Prostate gland (tissue), 2 donors: Measurements from ENCODE around the gene SH3BGRL3. TPM values are rescaled to one million over a fixed set of nuclear protein-coding genes. Genes with fewer than 3 reads are reported as not detected.

ENCODE experiments used
- DNase-seq: peaks from one replicate; pipeline ENCODE4 v3.0.0-alpha.2; 2019; ENCODE audit warnings: low spot score
- H3K27ac ChIP-seq, 2 donors: fragments of 200-600 bp; sonication (generic); 2 replicates each; pipeline ENCODE4 v1.5.1; 2017 to 2019
- H3K27me3 ChIP-seq: fragments of 200-600 bp; sonication (generic); replicated peaks from 2 replicates; pipeline ENCODE4 v1.5.1; 2019; ENCODE audit not compliant: insufficient read depth
- H3K36me3 ChIP-seq, 2 donors: fragments of 200-600 bp; sonication (generic); 1 replicate in 1 of 2; 2 replicates in 1 of 2; pipeline versions ENCODE4 v1.5.1 to v1.8.1; 2017 to 2019
- H3K4me1 ChIP-seq: fragments of 200-600 bp; sonication (generic); replicated peaks from 2 replicates; pipeline ENCODE4 v1.5.1; 2019
- H3K4me3 ChIP-seq, 2 donors: fragments of 200-600 bp; sonication (generic); 2 replicates each; pipeline ENCODE4 v1.5.1; 2017 to 2019
- H3K9me3 ChIP-seq: fragments of 200-600 bp; sonication (generic); 2 replicates; pipeline ENCODE4 v1.5.1; 2017
- POLR2A ChIP-seq: fragments of 450-650 bp; IDR thresholded peaks from one replicate; pipeline ENCODE4 v1.6.1; 2016; ENCODE audit warnings: antibody characterized with exemption, mild to moderate bottlenecking
- POLR2AphosphoS5 ChIP-seq: sonication (generic); formaldehyde crosslinking; IDR thresholded peaks from one replicate; pipeline ENCODE4 v1.6.1; 2017; ENCODE audit warnings: antibody characterized with exemption
- WGBS: methylation state at CpG from one replicate; pipeline ENCODE4 v1.1.5; 2018; 5-methylcytosine and 5-hydroxymethylcytosine counted together
- intact Hi-C: fragments of 100-400 bp; cut with DNase I; formaldehyde crosslinking; loops from one replicate; pipeline ENCODE4 v1.14.2; 2022
- total RNA-seq, 2 donors: library from RNA; depleted of rRNA; stranded (reverse); fragments of >200 nt; gene quantifications; one replicate each; pipeline ENCODE4 v1.1.0, GENCODE V29; 2016
- TF ChIP-seq, protein P1 (sequence below), 4 experiments: fragments of 200-600 bp in 2 of 4; fragments of 450-650 bp in 2 of 4; sonication (generic) in 2 of 4; IDR thresholded peaks; 1 replicate in 3 of 4; 2 replicates in 1 of 4; pipeline ENCODE4 v1.5.1; 2016 to 2019; ENCODE audit warnings: antibody characterized with exemption in 4 of 4, mild to moderate bottlenecking in 2 of 4, moderate library complexity in 2 of 4

SH3BGRL3 gene
- total RNA-seq, 2 donors from 2014 or later: 37.4 to 55.3 TPM

GRCh38 chr1:26280333-26281042, 602 bp downstream of the SH3BGRL3 start:
- Histone ChIP-seq H3K4me1 (peaks cover 23% of the 10 kb centered on the region), H3K27ac (peak overlapping the region; percentile 87 to 92), H3K4me3 (peak overlapping the region; percentile 77 to 91), H3K27me3 (no peaks in the 10 kb centered on the region), H3K9me3 (no peaks in the 10 kb centered on the region), H3K36me3 (no peaks in the 10 kb centered on the region)
- WGBS: 35% methylated on average over 19 of the region's 20 CpGs
- TF ChIP-seq POLR2AphosphoS5 (no peak), POLR2A (no peak)
- TF ChIP-seq, protein P1, sequence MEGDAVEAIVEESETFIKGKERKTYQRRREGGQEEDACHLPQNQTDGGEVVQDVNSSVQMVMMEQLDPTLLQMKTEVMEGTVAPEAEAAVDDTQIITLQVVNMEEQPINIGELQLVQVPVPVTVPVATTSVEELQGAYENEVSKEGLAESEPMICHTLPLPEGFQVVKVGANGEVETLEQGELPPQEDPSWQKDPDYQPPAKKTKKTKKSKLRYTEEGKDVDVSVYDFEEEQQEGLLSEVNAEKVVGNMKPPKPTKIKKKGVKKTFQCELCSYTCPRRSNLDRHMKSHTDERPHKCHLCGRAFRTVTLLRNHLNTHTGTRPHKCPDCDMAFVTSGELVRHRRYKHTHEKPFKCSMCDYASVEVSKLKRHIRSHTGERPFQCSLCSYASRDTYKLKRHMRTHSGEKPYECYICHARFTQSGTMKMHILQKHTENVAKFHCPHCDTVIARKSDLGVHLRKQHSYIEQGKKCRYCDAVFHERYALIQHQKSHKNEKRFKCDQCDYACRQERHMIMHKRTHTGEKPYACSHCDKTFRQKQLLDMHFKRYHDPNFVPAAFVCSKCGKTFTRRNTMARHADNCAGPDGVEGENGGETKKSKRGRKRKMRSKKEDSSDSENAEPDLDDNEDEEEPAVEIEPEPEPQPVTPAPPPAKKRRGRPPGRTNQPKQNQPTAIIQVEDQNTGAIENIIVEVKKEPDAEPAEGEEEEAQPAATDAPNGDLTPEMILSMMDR (IDR thresholded peaks at IDR 0.05): no peak
- intact Hi-C loops: no loop called here
- DNase-seq: peak; percentile 24

DNA sequence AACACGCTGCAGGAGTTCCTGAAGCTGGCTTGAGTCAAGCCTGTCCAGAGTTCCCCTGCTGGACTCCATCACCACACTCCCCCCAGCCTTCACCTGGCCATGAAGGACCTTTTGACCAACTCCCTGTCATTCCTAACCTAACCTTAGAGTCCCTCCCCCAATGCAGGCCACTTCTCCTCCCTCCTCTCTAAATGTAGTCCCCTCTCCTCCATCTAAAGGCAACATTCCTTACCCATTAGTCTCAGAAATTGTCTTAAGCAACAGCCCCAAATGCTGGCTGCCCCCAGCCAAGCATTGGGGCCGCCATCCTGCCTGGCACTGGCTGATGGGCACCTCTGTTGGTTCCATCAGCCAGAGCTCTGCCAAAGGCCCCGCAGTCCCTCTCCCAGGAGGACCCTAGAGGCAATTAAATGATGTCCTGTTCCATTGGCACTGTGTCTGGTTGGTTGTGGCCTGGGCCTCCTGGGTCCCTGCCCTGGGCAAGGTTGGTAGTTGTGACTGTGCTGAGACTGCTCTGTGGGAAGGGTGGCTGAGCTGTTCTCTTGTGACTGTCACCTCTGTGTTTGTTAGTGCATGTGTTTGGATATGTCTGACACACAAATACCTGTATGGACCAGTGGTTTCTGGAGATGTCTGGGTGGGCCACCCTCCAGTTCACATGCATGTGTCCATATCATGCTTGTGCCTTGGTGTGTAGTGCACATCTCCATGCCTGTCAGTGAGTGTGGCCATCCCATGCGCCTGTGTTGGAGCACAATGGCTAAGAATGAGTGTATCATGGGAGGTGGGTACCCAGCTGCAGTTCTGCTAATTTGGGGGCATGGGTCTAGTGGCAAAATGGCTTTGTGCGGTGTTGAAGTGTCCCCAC, 1.4 kb downstream of the SH3BGRL3 start:
- no peaks in the 10 kb centered on the region for H3K9me3 ChIP-seq
- no peak overlapping the region for H3K4me3 ChIP-seq

GRCh38 chr1:26281971-26282370, 2.1 kb downstream of the SH3BGRL3 start:
- H3K9me3 ChIP-seq: no peaks in the 10 kb centered on the region
- no peak overlapping the region for H3K4me3 ChIP-seq
- TF ChIP-seq, protein P1 (IDR thresholded peaks at IDR 0.05): no peak
- TF ChIP-seq POLR2AphosphoS5: no peak
- no peak for DNase-seq
- H3K27ac ChIP-seq: peak overlapping the region in 1 of 2 donors; percentile 10
- no peaks in the 10 kb centered on the region for H3K27me3 ChIP-seq
- 14% methylated on average over 9 of the region's 15 CpGs for WGBS
- H3K4me1 ChIP-seq: peaks cover 14% of the 10 kb centered on the region
- intact Hi-C loops: no loop called here
- H3K36me3 ChIP-seq: no peaks in the 10 kb centered on the region

More for the DNA sequence above, 1.4 kb downstream of the SH3BGRL3 start:
- no peak for DNase-seq
- Histone ChIP-seq H3K27ac (no peak overlapping the region), H3K27me3 (no peaks in the 10 kb centered on the region), H3K36me3 (no peaks in the 10 kb centered on the region), H3K4me1 (peaks cover 20% of the 10 kb centered on the region)
- no peak for TF ChIP-seq POLR2AphosphoS5
- no peak for TF ChIP-seq POLR2A
- TF ChIP-seq, protein P1 (IDR thresholded peaks at IDR 0.05): no peak
- intact Hi-C loops: no loop called here
- WGBS: 89% methylated on average over 5 of the region's 5 CpGs

DNA sequence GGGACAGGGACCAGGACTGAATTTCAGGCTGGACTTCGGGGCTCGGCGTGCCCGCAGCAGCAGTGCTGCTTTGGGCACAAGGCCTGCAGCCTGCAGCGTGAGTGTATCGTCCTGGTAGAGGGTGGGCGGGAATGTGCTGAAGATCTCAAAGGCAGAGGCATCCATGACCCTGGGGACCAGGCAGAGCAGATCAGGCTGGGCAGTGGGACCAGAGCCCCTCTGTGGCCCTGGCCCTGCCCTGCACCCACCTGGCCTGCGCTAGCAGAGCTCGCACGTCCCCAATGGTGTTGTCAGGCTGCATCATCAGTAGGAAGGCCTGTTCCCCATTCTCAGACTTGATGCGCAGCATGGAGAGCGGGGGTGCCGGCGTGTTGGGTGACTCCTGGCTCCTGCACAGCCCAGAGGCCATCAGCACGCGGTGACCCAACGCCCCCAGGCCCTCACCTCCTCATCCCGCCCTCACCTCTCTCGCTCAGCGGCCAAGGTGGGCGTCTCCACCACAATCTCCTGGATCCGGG, 2.6 kb downstream of the SH3BGRL3 start:
- H3K27ac ChIP-seq: peak overlapping the region in 1 of 2 donors; percentile 10
- H3K27me3 ChIP-seq: no peaks in the 10 kb centered on the region
- no peak overlapping the region for H3K4me3 ChIP-seq
- H3K4me1 ChIP-seq: peaks cover 12% of the 10 kb centered on the region
- H3K36me3 ChIP-seq: no peaks in the 10 kb centered on the region
- no peaks in the 10 kb centered on the region for H3K9me3 ChIP-seq
- no peak for TF ChIP-seq POLR2A
- TF ChIP-seq, protein P1 (IDR thresholded peaks at IDR 0.05): no peak
- no peak for TF ChIP-seq POLR2AphosphoS5
- intact Hi-C loops: no loop called here
- DNase-seq: no peak
- 78% methylated on average over 18 of the region's 22 CpGs for WGBS
